HG03469 (cell line): ENCODE measurements around the gene IL13.
A peak's percentile ranks its signal among the peaks of the same experiment; 100 is the strongest.

Experiments
- ATAC-seq: cut with Tn5 transposase; IDR thresholded peaks from one replicate; pipeline ENCODE4 v1.9.1; 2021; ENCODE audit warnings: mild to moderate bottlenecking, moderate library complexity, moderate number of reproducible peaks; ENCODE audit not compliant: unreplicated experiment

The IL13 gene

DNA sequence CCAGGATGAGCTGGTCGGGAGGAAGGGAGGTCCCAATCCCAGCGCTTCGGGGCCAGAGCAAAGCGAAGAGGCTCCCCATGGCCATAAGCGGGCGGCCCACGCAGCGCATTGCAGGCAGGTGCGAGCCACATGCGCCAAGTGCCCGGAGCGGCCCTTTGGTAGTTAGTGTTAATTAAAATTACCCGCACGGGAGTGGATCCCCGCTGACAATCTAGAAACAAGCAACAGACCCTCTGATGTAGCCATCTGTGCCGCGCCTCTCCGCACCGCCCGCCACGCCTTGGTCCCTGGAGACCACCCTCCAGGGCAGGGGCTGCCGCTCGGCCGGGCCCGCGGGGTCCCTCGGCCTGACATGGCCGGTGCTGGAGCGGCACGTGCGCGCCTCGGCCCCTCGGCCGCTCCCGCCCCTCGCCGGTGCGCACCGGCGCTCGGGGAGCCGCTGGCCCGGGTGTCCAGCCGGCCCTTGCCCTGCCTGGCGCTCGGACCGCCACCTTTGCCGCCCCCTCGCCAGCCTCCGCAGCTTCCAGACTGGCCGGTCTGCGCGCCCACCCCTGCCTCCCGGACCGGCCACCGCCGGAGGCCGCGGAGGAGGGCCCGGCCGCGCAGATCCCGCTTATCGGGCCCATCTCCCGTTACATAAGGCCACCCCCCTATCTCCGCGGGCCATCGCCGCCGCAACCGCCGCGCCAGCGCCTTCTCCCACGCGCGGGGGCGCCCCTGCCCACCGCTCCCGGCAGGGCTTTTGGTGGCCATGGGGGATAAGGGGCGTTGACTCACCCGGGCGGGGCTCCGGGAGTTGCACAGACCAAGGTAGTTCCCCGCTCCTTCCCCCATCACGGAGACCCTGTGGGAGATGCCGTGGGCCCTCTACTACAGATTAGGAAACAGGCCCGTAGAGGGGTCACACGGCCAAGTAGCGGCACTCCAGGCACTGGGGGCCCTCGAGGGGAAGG, 1.9 kb upstream of the IL13 start:
- no peak for ATAC-seq

DNA sequence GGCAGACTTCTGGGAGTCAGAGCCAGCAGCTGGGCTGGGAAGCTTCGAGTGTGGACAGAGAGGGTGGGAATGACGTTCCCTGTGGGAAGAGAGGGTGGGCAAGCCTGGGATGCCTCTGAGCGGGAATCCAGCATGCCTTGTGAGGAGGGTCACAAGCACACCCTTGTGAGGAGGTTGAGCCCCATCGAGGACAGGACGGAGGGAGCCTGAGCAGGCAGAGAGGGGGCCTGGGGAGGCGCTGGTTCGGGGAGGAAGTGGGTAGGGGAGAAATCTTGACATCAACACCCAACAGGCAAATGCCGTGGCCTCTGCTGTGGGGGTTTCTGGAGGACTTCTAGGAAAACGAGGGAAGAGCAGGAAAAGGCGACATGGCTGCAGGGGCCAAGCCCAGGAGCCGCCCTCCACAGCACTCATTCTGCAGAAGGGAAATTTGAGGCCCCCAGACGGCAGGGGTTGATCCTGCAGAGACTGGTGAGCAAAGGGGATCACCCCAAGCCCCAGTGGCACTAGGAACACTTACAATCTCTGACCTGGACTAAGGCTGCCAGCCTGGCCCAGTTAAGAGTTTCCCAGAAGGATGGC, 1.1 kb upstream of the IL13 start:
- ATAC-seq: no peak

- no peak for ATAC-seq
Observed at GRCh38 chr5:132658381-132659302, 669 bp downstream of the IL13 start.

- ATAC-seq: no peak
Observed at GRCh38 chr5:132659598-132660493, 1.9 kb downstream of the IL13 start.

- ATAC-seq: no peak
Observed at GRCh38 chr5:132661231-132662003, 3.4 kb downstream of the IL13 start.

- ATAC-seq: no peak
Observed at GRCh38 chr5:132662004-132662401, 4.0 kb downstream of the IL13 start.

DNA sequence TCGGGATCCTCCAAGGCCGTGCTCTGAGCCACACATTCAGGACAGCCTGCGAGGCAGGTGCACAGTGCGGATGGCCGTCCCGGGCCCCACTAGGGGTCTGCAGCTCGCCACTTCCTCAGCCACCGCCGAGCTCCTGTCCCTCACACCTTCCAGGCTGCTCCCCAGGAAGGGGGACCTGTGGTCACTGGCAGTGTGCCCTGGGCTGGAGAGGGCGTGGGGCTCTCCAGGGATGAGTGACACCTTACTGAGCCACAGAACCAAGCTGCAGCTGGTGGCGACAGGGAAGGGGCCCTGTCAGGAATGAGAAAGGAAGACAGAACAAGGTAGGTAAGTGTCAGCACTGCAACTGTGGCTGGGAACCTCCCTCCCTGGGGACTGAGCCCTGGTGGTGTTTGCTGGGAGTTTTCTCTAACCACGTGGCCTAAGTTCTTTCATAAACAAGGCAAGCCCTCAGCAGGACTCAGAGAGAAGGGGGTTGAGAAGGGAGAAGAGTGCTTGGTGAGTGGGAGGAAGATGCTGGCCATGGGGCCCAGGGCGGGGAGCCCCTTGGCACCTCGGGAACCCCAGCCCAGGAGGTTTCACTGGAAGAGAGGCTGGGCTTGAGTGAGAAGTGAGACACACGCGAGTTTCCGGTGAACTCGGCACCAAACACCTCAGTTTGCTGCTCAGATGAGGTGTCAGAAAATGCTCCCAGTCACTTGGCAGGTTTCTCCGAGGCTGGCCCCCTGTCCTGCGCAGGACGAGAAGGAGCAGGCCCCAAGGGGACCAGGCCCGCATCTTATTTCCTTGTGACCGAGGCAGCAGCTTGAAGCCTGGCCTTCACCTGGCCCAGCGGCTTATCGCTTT, 5.2 kb downstream of the IL13 start:
- ATAC-seq: peak; percentile 53

GRCh38 chr5:132663771-132664695, 6.1 kb downstream of the IL13 start:
- peak; percentile 42 for ATAC-seq

GRCh38 chr5:132664696-132665209, 6.8 kb downstream of the IL13 start:
- ATAC-seq: no peak

GRCh38 chr5:132665574-132666080, 7.7 kb downstream of the IL13 start:
- no peak for ATAC-seq

GRCh38 chr5:132666310-132667123, 8.5 kb downstream of the IL13 start:
- ATAC-seq: no peak

- no peak for ATAC-seq
Observed at GRCh38 chr5:132667309-132667708, 9.3 kb downstream of the IL13 start.

DNA sequence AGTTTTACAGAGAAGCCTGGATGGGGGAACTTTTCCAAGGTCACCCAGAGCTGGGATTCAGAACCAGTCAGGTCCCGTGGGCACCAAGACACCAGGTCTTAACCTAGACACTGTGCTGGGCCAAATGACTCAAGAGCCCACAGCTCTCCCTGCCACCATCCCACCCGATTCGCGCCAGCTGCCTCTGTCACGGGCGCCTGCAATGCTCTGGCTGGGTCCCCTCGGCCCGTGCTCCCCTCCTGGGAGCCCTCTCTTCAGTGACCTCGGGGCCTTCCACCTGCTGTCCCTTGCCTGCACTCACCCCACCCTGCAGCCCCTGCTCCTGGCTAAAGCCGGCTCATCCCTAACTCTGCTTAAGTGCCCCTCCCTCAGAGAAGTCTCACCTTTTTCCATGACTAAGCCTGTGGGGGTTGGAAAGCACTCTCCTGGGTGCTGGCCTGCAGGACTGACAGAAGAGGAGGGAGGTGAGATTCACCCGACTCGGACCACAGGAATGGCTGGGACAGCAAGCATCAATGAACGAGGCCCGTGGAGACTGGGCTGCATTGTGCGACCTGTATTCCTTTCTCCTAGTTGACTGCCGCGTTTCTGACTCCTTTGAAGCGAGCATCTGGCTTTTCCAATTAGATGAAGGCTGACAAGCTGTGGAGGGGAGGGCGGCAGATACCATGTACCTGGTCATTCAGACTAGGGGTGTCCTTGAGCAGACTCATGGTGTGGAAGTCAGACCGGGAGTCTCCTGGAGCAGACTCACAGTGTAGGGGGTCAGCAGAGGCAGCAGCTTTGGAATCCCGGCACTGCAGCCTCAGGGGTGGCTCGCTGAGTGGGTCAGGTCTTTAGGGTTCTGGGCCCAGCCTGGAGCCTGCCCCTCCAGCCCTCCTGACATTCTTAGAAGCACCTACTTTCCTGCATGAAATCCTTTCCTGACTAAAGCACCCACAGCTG, 10.1 kb downstream of the IL13 start:
- ATAC-seq: no peak

DNA sequence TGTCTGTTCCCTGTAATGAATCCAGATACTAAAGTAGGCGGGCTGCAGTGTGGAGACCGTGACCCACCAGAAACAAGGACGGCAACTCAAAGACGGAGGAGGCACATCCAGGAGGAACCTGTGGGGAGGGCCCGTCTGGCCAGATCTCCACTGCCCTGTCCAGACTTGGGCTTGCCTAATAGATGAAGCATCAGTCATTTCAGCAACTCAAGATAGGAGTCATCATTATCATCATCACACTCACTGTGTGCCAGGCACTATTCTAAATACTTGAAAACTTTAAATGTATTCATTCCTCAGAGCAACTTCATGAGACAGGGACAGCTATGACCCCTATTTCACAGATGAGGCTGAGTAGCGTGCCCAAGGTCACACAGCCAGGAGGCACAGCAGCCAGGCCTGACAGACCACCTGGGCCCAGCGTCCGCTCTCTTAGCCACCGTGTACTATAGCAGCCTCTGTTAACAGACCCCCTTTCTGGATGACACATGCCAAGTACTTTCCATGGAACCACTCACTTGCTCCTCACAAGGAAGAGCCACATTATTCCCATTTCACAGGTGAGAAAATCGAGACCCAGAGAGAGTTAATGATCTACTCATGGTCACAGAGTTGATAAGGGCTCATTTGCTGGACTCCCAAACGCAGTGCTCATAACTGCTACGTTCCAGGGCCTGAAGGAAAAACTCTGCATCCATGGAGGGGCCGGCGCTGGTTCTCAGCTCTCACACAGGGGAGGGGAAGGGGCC, 10.9 kb downstream of the IL13 start:
- no peak for ATAC-seq
